PFSK-1 (cell line): ENCODE measurements around the gene BRICD5.
A peak's percentile ranks its signal among the peaks of the same experiment; 100 is the strongest.

Experiments used
- FOXP2 ChIP-seq: optimal IDR thresholded peaks from 2 replicates; pipeline ENCODE3; 2011; ENCODE audit warnings: borderline replicate concordance, control low read depth, inconsistent platforms; ENCODE audit not compliant: insufficient read depth; ENCODE audit errors: extremely low read length, extremely low read depth
- POLR2AphosphoS5 ChIP-seq: IDR thresholded peaks from 2 replicates; pipeline ENCODE4 v1.6.1; 2012; ENCODE audit warnings: low read depth, mild to moderate bottlenecking, control low read depth, low read length, moderate library complexity
- SIN3A ChIP-seq: IDR thresholded peaks from 2 replicates; pipeline ENCODE4 v1.6.1; 2012; ENCODE audit warnings: mild to moderate bottlenecking, low read length, moderate library complexity, borderline replicate concordance; ENCODE audit not compliant: insufficient read depth
- TAF1 ChIP-seq: IDR thresholded peaks from 2 replicates; pipeline ENCODE4 v1.6.1; 2012; ENCODE audit warnings: low read length, control low read depth, borderline replicate concordance; ENCODE audit not compliant: insufficient read depth
- TF ChIP-seq, protein P1 (sequence below), 2 experiments: IDR thresholded peaks; 2 replicates each; pipeline versions ENCODE4 v1.6.1 to v1.8.0; 2011 to 2012; ENCODE audit warnings: low read depth in 2 of 2, low read length in 2 of 2, control low read depth in 1 of 2, inconsistent platforms in 1 of 2, mild to moderate bottlenecking in 1 of 2, moderate library complexity in 1 of 2; ENCODE audit not compliant: insufficient read depth in 1 of 2

Gene BRICD5

DNA sequence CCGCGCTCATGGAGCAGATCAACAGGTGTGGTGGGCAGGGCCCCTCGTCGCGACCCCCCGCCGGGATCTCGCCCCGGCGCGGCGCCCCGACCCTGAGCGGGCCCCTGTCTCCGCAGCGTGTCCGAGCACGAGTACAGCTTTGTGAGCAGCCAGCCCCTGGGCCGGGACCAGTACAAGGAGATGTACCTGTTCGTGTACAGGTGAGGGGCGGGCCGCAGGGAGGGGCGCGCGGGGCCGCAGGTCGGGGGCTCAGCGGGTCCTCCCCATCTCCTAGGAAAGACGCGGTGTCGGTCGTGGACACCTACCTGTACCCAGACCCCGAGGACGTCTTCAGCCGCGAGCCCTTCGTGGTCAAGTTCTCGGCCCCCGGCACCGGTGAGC, 26.4 kb upstream of the BRICD5 start:
- TF ChIP-seq SIN3A (no peak), FOXP2 (no peak), TAF1 (no peak), POLR2AphosphoS5 (no peak)
- TF ChIP-seq, protein P1, sequence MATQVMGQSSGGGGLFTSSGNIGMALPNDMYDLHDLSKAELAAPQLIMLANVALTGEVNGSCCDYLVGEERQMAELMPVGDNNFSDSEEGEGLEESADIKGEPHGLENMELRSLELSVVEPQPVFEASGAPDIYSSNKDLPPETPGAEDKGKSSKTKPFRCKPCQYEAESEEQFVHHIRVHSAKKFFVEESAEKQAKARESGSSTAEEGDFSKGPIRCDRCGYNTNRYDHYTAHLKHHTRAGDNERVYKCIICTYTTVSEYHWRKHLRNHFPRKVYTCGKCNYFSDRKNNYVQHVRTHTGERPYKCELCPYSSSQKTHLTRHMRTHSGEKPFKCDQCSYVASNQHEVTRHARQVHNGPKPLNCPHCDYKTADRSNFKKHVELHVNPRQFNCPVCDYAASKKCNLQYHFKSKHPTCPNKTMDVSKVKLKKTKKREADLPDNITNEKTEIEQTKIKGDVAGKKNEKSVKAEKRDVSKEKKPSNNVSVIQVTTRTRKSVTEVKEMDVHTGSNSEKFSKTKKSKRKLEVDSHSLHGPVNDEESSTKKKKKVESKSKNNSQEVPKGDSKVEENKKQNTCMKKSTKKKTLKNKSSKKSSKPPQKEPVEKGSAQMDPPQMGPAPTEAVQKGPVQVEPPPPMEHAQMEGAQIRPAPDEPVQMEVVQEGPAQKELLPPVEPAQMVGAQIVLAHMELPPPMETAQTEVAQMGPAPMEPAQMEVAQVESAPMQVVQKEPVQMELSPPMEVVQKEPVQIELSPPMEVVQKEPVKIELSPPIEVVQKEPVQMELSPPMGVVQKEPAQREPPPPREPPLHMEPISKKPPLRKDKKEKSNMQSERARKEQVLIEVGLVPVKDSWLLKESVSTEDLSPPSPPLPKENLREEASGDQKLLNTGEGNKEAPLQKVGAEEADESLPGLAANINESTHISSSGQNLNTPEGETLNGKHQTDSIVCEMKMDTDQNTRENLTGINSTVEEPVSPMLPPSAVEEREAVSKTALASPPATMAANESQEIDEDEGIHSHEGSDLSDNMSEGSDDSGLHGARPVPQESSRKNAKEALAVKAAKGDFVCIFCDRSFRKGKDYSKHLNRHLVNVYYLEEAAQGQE (IDR thresholded peaks at IDR 0.05; ENCODE audit: insufficient read depth in 1 of 2, low read depth in 2 of 2, low read length in 2 of 2), result no peak

DNA sequence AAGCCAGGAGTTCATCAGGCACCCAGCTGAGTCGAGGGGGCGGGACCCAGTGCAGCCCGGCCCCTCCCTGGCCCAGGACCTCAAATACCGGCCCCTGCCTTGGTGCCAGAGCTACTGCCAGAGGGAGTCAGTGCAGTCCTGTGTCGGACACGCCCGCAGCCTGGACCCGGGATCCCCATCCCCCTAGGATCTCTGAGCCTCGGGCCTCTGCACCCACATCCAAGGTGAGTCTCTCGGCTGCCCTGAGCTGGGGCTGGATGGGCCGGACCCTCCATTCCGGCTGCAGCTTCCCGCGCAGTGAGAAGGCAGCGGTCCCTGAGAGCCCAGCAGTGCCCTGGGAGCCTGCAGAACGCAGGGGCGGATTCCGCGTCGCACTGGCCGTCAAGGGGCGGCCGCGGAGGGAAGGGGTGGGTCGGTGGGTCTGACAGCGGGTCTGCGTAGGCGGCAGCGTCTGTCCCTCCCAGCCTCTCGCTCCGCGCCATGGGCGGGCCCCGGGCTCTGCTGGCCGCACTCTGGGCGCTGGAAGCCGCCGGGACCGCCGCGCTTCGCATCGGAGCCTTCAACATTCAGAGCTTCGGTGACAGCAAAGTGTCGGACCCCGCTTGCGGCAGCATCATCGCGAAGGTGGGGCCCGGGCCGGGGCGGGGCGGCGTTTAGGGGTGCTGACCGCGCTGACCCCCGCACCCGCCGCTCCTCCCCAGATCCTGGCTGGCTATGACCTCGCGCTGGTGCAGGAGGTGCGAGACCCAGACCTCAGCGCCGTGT, 25.9 kb upstream of the BRICD5 start, which contains the start of gene DNASE1L2:
TSS of gene DNASE1L2 (plus strand) at position 108 of the 765 bp plus-strand sequence. CDS start at position 481, 373 bp downstream.
- TF ChIP-seq POLR2AphosphoS5 (no peak), SIN3A (no peak), FOXP2 (no peak), TAF1 (no peak)
- TF ChIP-seq, protein P1 (IDR thresholded peaks at IDR 0.05; ENCODE audit: insufficient read depth in 1 of 2, low read depth in 2 of 2, low read length in 2 of 2), result no peak

DNA sequence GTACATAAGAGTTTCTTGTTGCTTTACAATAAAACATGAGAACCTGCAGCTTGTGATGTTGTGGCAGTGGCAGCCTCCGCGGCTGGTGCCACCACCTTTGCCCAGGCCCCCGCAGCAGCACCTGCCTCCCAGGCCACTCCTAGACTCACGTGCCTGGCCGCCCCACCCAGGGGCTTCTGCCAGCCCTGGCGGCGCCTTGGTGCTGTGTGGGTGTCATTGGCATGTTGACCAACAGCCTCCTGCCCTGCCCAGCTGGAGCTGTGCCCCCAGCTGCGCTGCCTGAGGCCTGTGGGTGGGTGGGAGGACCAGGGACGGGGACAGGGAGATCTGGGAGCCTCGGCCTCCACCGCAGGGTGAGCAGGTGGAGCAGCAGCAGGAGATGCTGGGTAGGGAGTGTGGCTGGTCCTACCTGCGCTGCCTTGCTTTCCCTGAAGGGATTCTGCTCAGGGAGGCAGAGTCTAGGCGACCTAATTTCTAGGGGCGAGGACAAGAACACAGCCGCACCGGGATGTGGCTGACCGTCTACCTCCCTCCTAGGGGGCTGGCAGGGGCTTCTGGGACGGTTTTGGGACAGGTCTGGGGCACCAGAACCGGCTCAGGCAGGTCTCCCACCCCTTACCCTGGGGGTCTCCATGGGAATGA, 25.2 kb upstream of the BRICD5 start:
- TF ChIP-seq SIN3A, result no peak
- peak; percentile 55 for TF ChIP-seq POLR2AphosphoS5

DNA sequence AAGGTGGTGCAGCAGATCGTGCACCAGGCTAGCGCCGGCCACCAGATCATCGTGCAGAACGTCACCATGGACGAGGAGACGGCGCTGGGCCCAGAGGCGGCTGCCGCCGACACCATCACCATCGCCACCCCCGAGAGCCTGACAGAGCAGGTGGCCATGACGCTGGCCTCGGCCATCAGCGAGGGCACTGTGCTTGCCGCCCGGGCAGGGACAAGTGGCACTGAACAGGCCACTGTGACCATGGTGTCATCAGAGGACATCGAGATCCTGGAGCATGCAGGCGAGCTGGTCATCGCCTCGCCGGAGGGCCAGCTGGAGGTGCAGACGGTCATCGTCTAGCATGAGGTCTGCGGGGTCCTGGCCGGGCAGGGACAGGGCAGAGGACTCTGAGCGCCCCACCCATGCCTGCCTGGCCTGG, 24.6 kb upstream of the BRICD5 start:
- TF ChIP-seq, protein P1 (IDR thresholded peaks at IDR 0.05; ENCODE audit: insufficient read depth in 1 of 2, low read depth in 2 of 2, low read length in 2 of 2), result no peak
- TF ChIP-seq TAF1, result no peak
- TF ChIP-seq POLR2AphosphoS5, result no peak
- no peak for TF ChIP-seq FOXP2
- TF ChIP-seq SIN3A, result no peak

DNA sequence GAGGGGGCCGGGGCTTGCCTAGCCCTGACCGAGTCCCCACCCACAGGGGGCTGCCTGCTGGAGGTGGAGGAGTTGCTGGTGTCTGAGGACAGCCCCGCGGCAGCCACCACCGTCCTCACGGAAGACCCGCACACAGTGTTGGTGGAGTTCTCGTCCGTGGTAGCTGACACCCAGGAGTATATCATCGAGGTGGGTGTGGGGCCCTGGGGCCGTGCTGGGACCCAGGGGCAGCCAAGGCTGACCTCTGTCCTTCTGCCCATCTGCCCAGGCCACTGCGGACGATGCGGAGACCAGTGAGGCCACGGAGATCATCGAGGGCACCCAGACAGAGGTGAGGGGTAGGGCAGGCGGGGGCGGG, 24.1 kb upstream of the BRICD5 start:
- no peak for TF ChIP-seq TAF1
- TF ChIP-seq, protein P1 (IDR thresholded peaks at IDR 0.05; ENCODE audit: insufficient read depth in 1 of 2, low read depth in 2 of 2, low read length in 2 of 2), result no peak
- no peak for TF ChIP-seq SIN3A
- no peak for TF ChIP-seq POLR2AphosphoS5
- TF ChIP-seq FOXP2, result no peak
